ENCODE measurements around the gene DLG4.

Gene DLG4

DNA sequence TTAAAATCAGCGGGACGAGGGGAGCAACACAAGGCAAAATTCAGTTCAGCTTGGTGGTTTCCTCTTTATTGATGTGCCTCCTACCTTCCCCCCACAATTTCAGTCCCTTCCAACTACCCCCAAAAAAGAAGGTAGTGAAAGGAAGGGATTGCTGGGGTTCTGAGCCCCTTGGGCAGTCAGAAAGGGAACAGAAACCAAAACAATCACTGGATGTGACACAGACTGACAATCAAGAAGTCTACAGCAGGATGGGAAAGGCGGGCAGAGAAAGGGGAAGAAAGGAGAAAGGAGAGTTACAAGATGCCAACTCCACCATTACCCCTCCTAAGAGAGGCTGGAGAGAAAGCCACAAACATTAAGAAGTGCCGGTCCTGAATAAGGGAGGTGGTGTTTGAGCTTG is 20.7 kb upstream of the DLG4 start:
- Histone ChIP-seq H3K4me1 (ENCODE audit: low read depth, poor library complexity, severe bottlenecking) (no peaks in the 10 kb centered on the region), H3K27ac (no peak overlapping the region), H3K79me2 (ENCODE audit: insufficient read depth, low read depth) (no peaks in the 10 kb centered on the region), H3K4me3 (IDR thresholded peaks at IDR 0.05; ENCODE audit: insufficient read depth, low read depth, low read length) (no peak overlapping the region), H3K4me2 (no peak overlapping the region), H4K20me1 (ENCODE audit: insufficient read depth) (no peaks in the 10 kb centered on the region), H3K27me3 (ENCODE audit: insufficient read depth, low read depth) (no peaks in the 10 kb centered on the region), H2AFZ (ENCODE audit: low read depth) (no peak overlapping the region), H3K36me3 (ENCODE audit: insufficient read depth) (no peaks in the 10 kb centered on the region), H3K9ac (no peak overlapping the region)
- TF ChIP-seq, protein P1, sequence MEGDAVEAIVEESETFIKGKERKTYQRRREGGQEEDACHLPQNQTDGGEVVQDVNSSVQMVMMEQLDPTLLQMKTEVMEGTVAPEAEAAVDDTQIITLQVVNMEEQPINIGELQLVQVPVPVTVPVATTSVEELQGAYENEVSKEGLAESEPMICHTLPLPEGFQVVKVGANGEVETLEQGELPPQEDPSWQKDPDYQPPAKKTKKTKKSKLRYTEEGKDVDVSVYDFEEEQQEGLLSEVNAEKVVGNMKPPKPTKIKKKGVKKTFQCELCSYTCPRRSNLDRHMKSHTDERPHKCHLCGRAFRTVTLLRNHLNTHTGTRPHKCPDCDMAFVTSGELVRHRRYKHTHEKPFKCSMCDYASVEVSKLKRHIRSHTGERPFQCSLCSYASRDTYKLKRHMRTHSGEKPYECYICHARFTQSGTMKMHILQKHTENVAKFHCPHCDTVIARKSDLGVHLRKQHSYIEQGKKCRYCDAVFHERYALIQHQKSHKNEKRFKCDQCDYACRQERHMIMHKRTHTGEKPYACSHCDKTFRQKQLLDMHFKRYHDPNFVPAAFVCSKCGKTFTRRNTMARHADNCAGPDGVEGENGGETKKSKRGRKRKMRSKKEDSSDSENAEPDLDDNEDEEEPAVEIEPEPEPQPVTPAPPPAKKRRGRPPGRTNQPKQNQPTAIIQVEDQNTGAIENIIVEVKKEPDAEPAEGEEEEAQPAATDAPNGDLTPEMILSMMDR (conservative IDR thresholded peaks at IDR 0.05; ENCODE audit: low read depth, low read length), result no peak

DNA sequence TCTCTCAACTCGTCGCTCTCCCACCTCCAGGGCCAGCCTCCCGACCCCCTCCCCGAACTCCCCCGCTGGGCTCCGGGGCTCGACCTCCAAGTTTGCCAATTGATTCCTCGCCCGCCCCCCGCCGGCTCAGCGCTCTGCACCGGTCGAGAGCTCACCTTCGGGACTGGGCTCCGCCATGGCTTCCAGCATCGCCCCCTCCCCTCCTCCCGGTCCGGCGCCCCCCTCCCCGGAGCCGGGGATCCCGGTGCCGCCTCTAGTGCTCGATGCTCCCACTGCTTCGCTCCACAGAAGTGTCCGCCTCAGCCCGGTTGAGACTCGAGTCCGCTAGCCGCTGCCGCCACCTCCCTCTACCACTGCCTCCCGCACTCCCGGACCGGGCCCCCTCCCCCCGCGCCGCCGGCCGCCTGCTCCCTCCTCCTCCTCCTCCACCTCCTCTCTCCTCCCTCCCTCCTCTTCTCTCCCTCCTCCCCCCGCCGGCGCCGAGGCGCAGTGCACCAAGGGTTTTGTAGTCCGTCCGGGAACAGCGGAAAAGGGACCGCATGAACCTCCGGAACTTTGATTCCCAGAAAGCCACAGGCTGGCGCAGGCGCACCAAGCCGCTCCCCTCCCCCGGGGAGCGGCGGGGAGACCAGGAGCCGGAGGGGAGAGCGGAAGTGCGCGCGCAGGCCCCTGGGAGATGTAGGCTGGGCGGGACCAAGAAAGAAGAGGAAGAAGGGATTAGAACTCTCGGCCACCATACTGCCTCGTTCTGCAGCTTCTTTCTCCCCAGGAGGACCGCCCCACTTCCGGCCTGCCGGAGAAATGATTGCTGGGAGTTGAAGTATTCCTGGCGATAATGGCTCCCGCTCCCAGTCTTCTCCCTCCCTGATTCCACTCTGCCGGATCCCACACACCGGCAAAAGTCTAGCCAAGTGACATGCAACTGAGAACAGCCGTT is 19.7 kb upstream of the DLG4 start, which contains the start of gene PHF23:
Gene PHF23 (minus strand): TSS at position 367 of the 937 bp plus-strand sequence. CDS start 178 bp downstream, at position 189.
- Histone ChIP-seq H3K4me3 (IDR thresholded peaks at IDR 0.05; ENCODE audit: insufficient read depth, low read depth, low read length) (no peak within 1 kb of the TSS), H3K27me3 (ENCODE audit: insufficient read depth, low read depth) (no peaks in the 10 kb centered on the region), H4K20me1 (ENCODE audit: insufficient read depth) (no peaks in the 10 kb centered on the region), H3K4me2 (peak within 1 kb of the TSS; percentile 42; the same call in 1 of the 2 replicates), H3K4me1 (ENCODE audit: low read depth, poor library complexity, severe bottlenecking) (no peaks in the 10 kb centered on the region), H3K9ac (peak within 1 kb of the TSS; percentile 59; the same call in 1 of the 2 replicates), H2AFZ (ENCODE audit: low read depth) (no peak within 1 kb of the TSS), H3K27ac (peak within 1 kb of the TSS; percentile 40), H3K79me2 (ENCODE audit: insufficient read depth, low read depth) (no peaks in the 10 kb centered on the region), H3K36me3 (ENCODE audit: insufficient read depth) (no peaks in the 10 kb centered on the region)
- TF ChIP-seq, protein P1 (conservative IDR thresholded peaks at IDR 0.05; ENCODE audit: low read depth, low read length), result no peak

DNA sequence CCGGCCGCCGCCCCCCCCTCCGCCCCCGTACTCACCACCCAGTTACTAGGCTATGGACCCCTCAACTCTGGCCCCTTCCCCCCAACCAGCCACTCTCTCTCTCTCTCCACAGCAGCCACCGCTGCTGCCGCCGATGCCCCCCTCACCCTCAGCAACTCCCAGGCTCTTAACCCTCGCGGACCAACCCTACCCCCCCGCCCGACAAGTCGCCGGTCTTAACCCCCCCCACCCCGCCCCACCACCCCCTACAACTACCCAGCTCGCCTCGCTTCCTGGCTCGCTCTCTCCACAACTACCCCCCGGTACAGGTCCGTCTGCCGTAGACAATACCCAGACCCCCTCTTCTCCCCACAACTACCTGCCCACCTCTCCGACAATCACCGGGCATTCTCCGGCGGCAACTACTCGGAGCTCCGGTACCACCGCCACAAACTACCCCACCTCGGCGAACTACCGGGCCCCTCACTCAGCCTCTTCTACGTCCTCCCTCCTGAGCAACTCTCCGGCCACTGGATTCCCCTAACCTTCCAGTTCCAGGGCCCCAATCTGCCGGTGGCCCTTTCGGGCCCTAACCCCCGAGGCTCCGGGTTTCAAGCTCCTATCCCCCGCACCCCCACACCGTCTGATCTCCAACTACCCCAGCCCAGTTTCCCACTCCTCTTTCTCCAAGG is 18.9 kb upstream of the DLG4 start:
- no peaks in the 10 kb centered on the region for H3K4me1 ChIP-seq (ENCODE audit: low read depth, poor library complexity, severe bottlenecking)
- H3K4me3 ChIP-seq (IDR thresholded peaks at IDR 0.05; ENCODE audit: insufficient read depth, low read depth, low read length), result no peak overlapping the region
- no peaks in the 10 kb centered on the region for H4K20me1 ChIP-seq (ENCODE audit: insufficient read depth)
- H3K27me3 ChIP-seq (ENCODE audit: insufficient read depth, low read depth), result no peaks in the 10 kb centered on the region
- H3K79me2 ChIP-seq (ENCODE audit: insufficient read depth, low read depth), result no peaks in the 10 kb centered on the region
- no peaks in the 10 kb centered on the region for H3K36me3 ChIP-seq (ENCODE audit: insufficient read depth)
- H3K9ac ChIP-seq, result peak overlapping the region; percentile 59; the same call in 1 of the 2 replicates
- H2AFZ ChIP-seq (ENCODE audit: low read depth), result no peak overlapping the region
- H3K27ac ChIP-seq, result peak overlapping the region; percentile 40
- TF ChIP-seq, protein P1 (conservative IDR thresholded peaks at IDR 0.05; ENCODE audit: low read depth, low read length), result no peak
- H3K4me2 ChIP-seq, result no peak overlapping the region

DNA sequence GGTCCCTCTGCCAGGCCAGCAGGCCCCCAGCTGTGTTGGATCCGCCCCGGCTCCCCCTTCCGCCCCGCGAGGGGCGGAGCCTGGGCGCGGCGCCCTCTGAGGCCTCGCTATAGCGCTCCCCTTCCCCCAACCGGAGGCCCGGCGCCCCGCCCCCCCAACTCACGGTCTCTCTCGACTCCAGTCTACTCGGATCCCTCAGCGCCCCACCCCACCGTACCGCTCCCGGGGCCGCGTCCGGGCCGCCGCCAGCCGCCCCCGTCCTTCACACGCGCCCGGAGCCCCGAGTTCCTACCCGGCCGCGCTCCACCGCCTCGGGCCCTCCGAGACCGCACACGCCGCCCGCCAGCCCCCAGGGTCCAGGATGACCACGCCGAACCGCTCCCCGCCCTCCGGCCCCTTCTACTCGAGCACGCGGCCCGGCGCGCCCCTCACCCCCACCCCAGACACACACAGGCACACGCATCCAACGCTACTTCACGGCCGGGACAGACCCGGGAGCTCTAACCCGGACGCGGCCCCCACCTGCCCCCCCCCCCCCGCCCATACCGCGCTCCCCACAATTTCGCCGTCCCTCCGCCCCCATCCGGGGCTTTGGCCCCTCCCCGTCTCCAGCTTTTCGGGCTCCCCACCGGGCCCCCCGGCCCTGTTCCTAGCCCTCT is 18.3 kb upstream of the DLG4 start:
- H3K79me2 ChIP-seq (ENCODE audit: insufficient read depth, low read depth), result no peaks in the 10 kb centered on the region
- no peak overlapping the region for H2AFZ ChIP-seq (ENCODE audit: low read depth)
- H3K27ac ChIP-seq, result no peak overlapping the region
- H3K4me2 ChIP-seq, result no peak overlapping the region
- H3K36me3 ChIP-seq (ENCODE audit: insufficient read depth), result no peaks in the 10 kb centered on the region
- no peaks in the 10 kb centered on the region for H3K4me1 ChIP-seq (ENCODE audit: low read depth, poor library complexity, severe bottlenecking)
- H3K4me3 ChIP-seq (IDR thresholded peaks at IDR 0.05; ENCODE audit: insufficient read depth, low read depth, low read length), result no peak overlapping the region
- TF ChIP-seq, protein P1 (conservative IDR thresholded peaks at IDR 0.05; ENCODE audit: low read depth, low read length), result no peak
- peak overlapping the region; percentile 41; the same call in 1 of the 2 replicates for H3K9ac ChIP-seq
- no peaks in the 10 kb centered on the region for H4K20me1 ChIP-seq (ENCODE audit: insufficient read depth)
- no peaks in the 10 kb centered on the region for H3K27me3 ChIP-seq (ENCODE audit: insufficient read depth, low read depth)
